ENCODE data around the gene RNF157. TPM values are rescaled to one million over a fixed set of nuclear protein-coding genes. Genes with fewer than 3 reads are reported as not detected.

RNF157 gene
- total RNA-seq, 1 experiment from 2014 or later = 0.86 TPM

GRCh38 chr17:76179496-76180467, 60.5 kb downstream of the RNF157 start:
- no peak for DNase-seq (ENCODE audit: low read depth, low spot score)
- TF ChIP-seq ZFX (IDR thresholded peaks at IDR 0.05) (no peak), YY1 (IDR thresholded peaks at IDR 0.05; ENCODE audit: extremely low read depth, insufficient replicate concordance, low read depth, low read length) (no peak), EZH2phosphoT487 (IDR thresholded peaks at IDR 0.05; ENCODE audit: borderline replicate concordance) (no peak), CTCF (IDR thresholded peaks at IDR 0.05 in 2 of 3, conservative IDR thresholded peaks at IDR 0.05 in 1 of 3; ENCODE audit: borderline replicate concordance in 1 of 3, insufficient read depth in 1 of 3, low read depth in 2 of 3, low read length in 2 of 3) (0 out of 6 replicates have a peak, but pooled peaks of 1 of the 3 experiments have one; percentile 8), ZBTB33 (IDR thresholded peaks at IDR 0.05; ENCODE audit: extremely low read depth, insufficient replicate concordance, low read length) (no peak), EGR1 (IDR thresholded peaks at IDR 0.05; ENCODE audit: low read depth) (no peak), SRF (IDR thresholded peaks at IDR 0.05; ENCODE audit: low read depth) (no peak)
- H3K79me2 ChIP-seq (ENCODE audit: insufficient read depth, low read length) = no peaks in the 10 kb centered on the region
- H3K4me3 ChIP-seq (replicated peaks in 1 of 2; ENCODE audit: low read depth in 1 of 2, low read length in 2 of 2) = no peak overlapping the region
- H4K20me1 ChIP-seq (ENCODE audit: insufficient read depth) = no peaks in the 10 kb centered on the region
- H3K4me2 ChIP-seq (ENCODE audit: low read length) = no peak overlapping the region
- no TSS peak for BruUV-seq (replicated peaks)
- ChIA-PET CTCF (interaction anchor here (1.0 to 3.8 kb wide), 6 partner anchors 10 to 166 kb away, joined by 3 to 47 read pairs (median 4); no protein-coding TSS in a partner anchor), POLR2A (interaction anchor here (1.6 kb wide), 1 partner anchor 76 kb away, joined by 3 read pairs; the partner anchor contains the start of gene EXOC7), RAD21 (ENCODE audit: low non-redundant PET in 1 of 2, low total read pairs in 2 of 2, uncharacterized antibody in 2 of 2, unreplicated experiment in 2 of 2) (interaction anchor here in 1 of 2 experiments (0.8 kb wide), 1 partner anchor 55 kb away, joined by 3 read pairs; no protein-coding TSS in a partner anchor)
- H2AFZ ChIP-seq (ENCODE audit: low read depth, low read length, poor library complexity, severe bottlenecking) = peak overlapping the region; percentile 43
- ATAC-seq = no peak
- H3K4me1 ChIP-seq (ENCODE audit: control insufficient read depth in 1 of 2, insufficient read depth in 2 of 2, low read length in 2 of 2) = peaks cover 4 to 18% of the 10 kb centered on the region in 2 experiments
- intact Hi-C loops (cut with micrococcal nuclease) = loop anchor here (5.0 kb wide), 1 partner anchor 167 kb away; no protein-coding TSS in a partner anchor
- H3K9me3 ChIP-seq (ENCODE audit: control insufficient read depth in 1 of 2, insufficient read depth in 1 of 2, low read depth in 1 of 2, low read length in 2 of 2) = no peaks in the 10 kb centered on the region
- no peak overlapping the region for H3K27ac ChIP-seq (ENCODE audit: low read depth, low read length)
- H3K9me2 ChIP-seq (ENCODE audit: insufficient read depth) = no peaks in the 10 kb centered on the region
- no peak overlapping the region for H3K9ac ChIP-seq (ENCODE audit: low read length)
- H3K27me3 ChIP-seq (ENCODE audit: insufficient read depth, low read length) = no peaks in the 10 kb centered on the region
- H3K36me3 ChIP-seq (ENCODE audit: control insufficient read depth in 1 of 2, insufficient read depth in 2 of 2, low read length in 2 of 2) = no peaks in the 10 kb centered on the region

All from HCT116 (cell line).